ENCODE results near the gene THNSL1. TPM values are rescaled to one million over a fixed set of nuclear protein-coding genes. Genes with fewer than 3 reads are reported as not detected.

The THNSL1 gene
- total and polyA plus RNA-seq, 2 of the 8 experiments (the other 6 are each of a cell fraction or from before 2014, with no cell fraction given): 1.4 to 3.1 TPM

DNA sequence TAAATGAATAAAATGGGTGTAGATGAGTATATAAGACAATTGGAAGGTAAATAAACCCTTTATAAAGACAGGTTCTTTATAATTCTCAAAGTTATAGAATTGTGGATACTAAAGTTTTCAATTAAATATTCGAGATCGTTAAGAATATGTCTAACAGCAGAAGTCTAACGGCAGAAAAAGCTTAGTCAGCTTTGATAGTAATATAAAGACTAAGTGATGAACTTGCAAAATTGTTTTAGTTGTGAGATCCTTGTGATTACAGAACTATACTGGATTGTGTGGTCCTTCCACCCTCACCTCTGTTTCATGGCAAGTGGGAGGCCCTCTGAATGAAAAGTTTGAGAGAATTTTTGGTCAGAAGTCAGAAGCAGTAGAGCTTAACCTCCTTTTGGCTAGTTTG is 2.3 kb downstream of the THNSL1 start:
- CTCF ChIA-PET (ENCODE audit: partially characterized antibody): interaction anchor here (0.6 kb wide), 1 partner anchor 461 kb away, joined by 3 read pairs; no protein-coding TSS in a partner anchor
- H2AK5ac ChIP-seq (ENCODE audit: low read depth, low read length): no peak overlapping the region
- TF ChIP-seq SAP30 (IDR thresholded peaks at IDR 0.05; ENCODE audit: insufficient read depth, insufficient replicate concordance, low read length) (no peak), JUND (IDR thresholded peaks at IDR 0.05; ENCODE audit: low read length) (no peak), MAFK (IDR thresholded peaks at IDR 0.05; ENCODE audit: low read depth, low read length) (no peak), RXRA (IDR thresholded peaks at IDR 0.05; ENCODE audit: insufficient read depth, low read depth, low read length) (no peak), TAF7 (optimal IDR thresholded peaks at IDR 0.05; ENCODE audit: borderline replicate concordance, low read depth, low read length) (no peak)
- TF ChIP-seq, protein P1, sequence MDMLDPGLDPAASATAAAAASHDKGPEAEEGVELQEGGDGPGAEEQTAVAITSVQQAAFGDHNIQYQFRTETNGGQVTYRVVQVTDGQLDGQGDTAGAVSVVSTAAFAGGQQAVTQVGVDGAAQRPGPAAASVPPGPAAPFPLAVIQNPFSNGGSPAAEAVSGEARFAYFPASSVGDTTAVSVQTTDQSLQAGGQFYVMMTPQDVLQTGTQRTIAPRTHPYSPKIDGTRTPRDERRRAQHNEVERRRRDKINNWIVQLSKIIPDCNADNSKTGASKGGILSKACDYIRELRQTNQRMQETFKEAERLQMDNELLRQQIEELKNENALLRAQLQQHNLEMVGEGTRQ (IDR thresholded peaks at IDR 0.05; ENCODE audit: low read length): no peak

More for the DNA sequence above, 2.3 kb downstream of the THNSL1 start:
- Histone ChIP-seq H4K5ac (ENCODE audit: insufficient read length, low read depth, low read length) (no peak overlapping the region), H3K9me3 (ENCODE audit: insufficient read depth in 2 of 2, low read depth in 1 of 2, low read length in 1 of 2) (no peaks in the 10 kb centered on the region), H2BK20ac (ENCODE audit: low read length) (no peak overlapping the region), H3K4ac (replicated peaks; ENCODE audit: insufficient read length, low read depth, low read length) (no peak overlapping the region), H3K79me2 (ENCODE audit: control insufficient read depth in 1 of 2, insufficient read depth in 2 of 2, low read length in 2 of 2) (no peaks in the 10 kb centered on the region), H3K56ac (replicated peaks; ENCODE audit: insufficient read length, low read depth, low read length) (no peak overlapping the region), H2BK120ac (replicated peaks; ENCODE audit: low read depth, low read length) (no peak overlapping the region), H3K9ac (replicated peaks in 1 of 4; ENCODE audit: extremely low read depth in 1 of 4, low read depth in 3 of 4, low read length in 3 of 4) (no peak overlapping the region), H4K91ac (replicated peaks; ENCODE audit: insufficient read length, low read length) (no peak overlapping the region), H2BK5ac (ENCODE audit: low read depth, low read length) (no peak overlapping the region), H2BK15ac (ENCODE audit: low read length) (no peak overlapping the region), H3K4me3 (ENCODE audit: extremely low read depth in 1 of 4, insufficient read depth in 2 of 4, low read depth in 3 of 4, low read length in 4 of 4) (no peak overlapping the region), H3K36me3 (ENCODE audit: control insufficient read depth in 2 of 4, insufficient read depth in 4 of 4, low read length in 3 of 4) (no peaks in the 10 kb centered on the region), H3K14ac (ENCODE audit: insufficient read length) (no peak overlapping the region), H3K4me2 (ENCODE audit: insufficient read depth in 1 of 2, low read depth in 2 of 2, low read length in 2 of 2) (no peak overlapping the region), H4K8ac (ENCODE audit: extremely low read depth, insufficient read depth, low read length) (no peak overlapping the region), H3K27me3 (replicated peaks in 1 of 4; ENCODE audit: control insufficient read depth in 3 of 4, extremely low read depth in 1 of 4, insufficient read depth in 3 of 4, low read length in 3 of 4) (no peaks in the 10 kb centered on the region), H3K27ac (ENCODE audit: low read depth, low read length) (no peak overlapping the region), H3K23ac (ENCODE audit: insufficient read length) (no peak overlapping the region), H3K18ac (ENCODE audit: extremely low read depth, low read length) (no peak overlapping the region), H2AFZ (ENCODE audit: low read length) (no peak overlapping the region), H3K23me2 (ENCODE audit: low read depth, low read length) (peaks cover 7% of the 10 kb centered on the region), H2BK12ac (ENCODE audit: low read depth, low read length) (no peak overlapping the region), H3K4me1 (replicated peaks in 1 of 4; ENCODE audit: control insufficient read depth in 3 of 4, insufficient read depth in 4 of 4, low read length in 3 of 4) (peaks cover 0 to 3% (median 0%) of the 10 kb centered on the region in 4 experiments; a peak in 1 of 7 replicates), H4K20me1 (replicated peaks in 1 of 2; ENCODE audit: control insufficient read depth in 1 of 2, insufficient read depth in 2 of 2, low read length in 2 of 2) (no peaks in the 10 kb centered on the region), H3K79me1 (ENCODE audit: low read depth, low read length) (no peaks in the 10 kb centered on the region)
- no peak for FAIRE-seq
- WGBS, 2 experiments (ENCODE audit: extremely low coverage in 1 of 2, insufficient coverage in 1 of 2, insufficient read length in 1 of 2, insufficient replicate concordance in 2 of 2, low coverage in 1 of 2, low lambda C conversion rate in 2 of 2, missing lambda C conversion rate in 1 of 2): 95% methylated on average over 3 of the region's 3 CpGs; no CpG with 5 or more reads in 1 of the 2 experiments
- no peak for DNase-seq (ENCODE audit: low read depth in 1 of 2, low spot score in 2 of 2)
- POLR2A ChIA-PET (ENCODE audit: partially characterized antibody): no interaction called here
